GM12874 (cell line): ENCODE results near the gene CCDC148.

Experiments used
- CTCF ChIP-seq: IDR thresholded peaks from 2 replicates; pipeline ENCODE4 v1.5.1; 2011; ENCODE audit warnings: low read depth, mild to moderate bottlenecking, control low read depth, low read length, moderate library complexity; ENCODE audit not compliant: insufficient read depth

CCDC148 gene

GRCh38 chr2:158211502-158211901 is 245.1 kb downstream of the CCDC148 start:
- no peak for TF ChIP-seq CTCF

GRCh38 chr2:158207354-158207753 is 249.2 kb downstream of the CCDC148 start:
- TF ChIP-seq CTCF: no peak

- no peak for TF ChIP-seq CTCF
Measured at GRCh38 chr2:158205215-158205614, 251.3 kb downstream of the CCDC148 start.

GRCh38 chr2:158204741-158205165 is 251.8 kb downstream of the CCDC148 start:
- TF ChIP-seq CTCF: no peak

GRCh38 chr2:158202161-158202815 is 254.3 kb downstream of the CCDC148 start:
- no peak for TF ChIP-seq CTCF

GRCh38 chr2:158199928-158200650 is 256.5 kb downstream of the CCDC148 start:
- no peak for TF ChIP-seq CTCF

- TF ChIP-seq CTCF: no peak
Measured at GRCh38 chr2:158197940-158198339, 258.6 kb downstream of the CCDC148 start.
